Erythroblast (primary cell): ENCODE measurements around the gene TTC29.

ENCODE experiments used
- GATA1 ChIP-seq: IDR thresholded peaks from 2 replicates; pipeline ENCODE4 v1.6.1; 2011; ENCODE audit warnings: low read depth, mild to moderate bottlenecking, control low read depth, low read length, moderate library complexity
- POLR2A ChIP-seq: IDR thresholded peaks from 2 replicates; pipeline ENCODE4 v1.6.1; 2011; ENCODE audit warnings: mild to moderate bottlenecking, low read length

GRCh38 chr4:146890301-146890700, 55.4 kb downstream of the TTC29 start:
- TF ChIP-seq POLR2A: no peak
- TF ChIP-seq GATA1: no peak
